HG03439 (cell line): ENCODE results near the gene ARID3C.

Experiments used
- ATAC-seq: cut with Tn5 transposase; IDR thresholded peaks from one replicate; pipeline ENCODE4 v1.9.1; 2021; ENCODE audit warnings: mild to moderate bottlenecking, moderate library complexity; ENCODE audit not compliant: unreplicated experiment

The ARID3C gene

DNA sequence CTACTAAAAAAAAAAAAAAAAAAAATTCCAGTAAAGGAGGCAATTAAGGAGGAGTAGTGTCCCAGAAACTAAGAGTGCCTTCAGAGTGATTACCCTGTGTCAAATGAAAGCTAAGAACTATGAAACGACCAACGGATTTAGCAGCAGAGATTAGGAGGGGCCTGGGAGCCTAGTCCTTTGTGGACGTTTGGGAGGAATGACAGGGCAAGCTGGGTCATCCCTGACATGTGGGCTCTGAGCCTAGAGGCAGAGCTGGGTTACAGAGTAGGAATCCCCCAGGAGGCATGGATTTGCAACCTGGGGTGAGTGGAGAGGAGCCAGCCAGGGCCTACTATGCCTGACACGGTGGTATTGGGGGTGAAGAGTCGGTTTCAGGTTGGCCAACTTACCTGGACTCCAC is 4.3 kb upstream of the ARID3C start:
- no peak for ATAC-seq

DNA sequence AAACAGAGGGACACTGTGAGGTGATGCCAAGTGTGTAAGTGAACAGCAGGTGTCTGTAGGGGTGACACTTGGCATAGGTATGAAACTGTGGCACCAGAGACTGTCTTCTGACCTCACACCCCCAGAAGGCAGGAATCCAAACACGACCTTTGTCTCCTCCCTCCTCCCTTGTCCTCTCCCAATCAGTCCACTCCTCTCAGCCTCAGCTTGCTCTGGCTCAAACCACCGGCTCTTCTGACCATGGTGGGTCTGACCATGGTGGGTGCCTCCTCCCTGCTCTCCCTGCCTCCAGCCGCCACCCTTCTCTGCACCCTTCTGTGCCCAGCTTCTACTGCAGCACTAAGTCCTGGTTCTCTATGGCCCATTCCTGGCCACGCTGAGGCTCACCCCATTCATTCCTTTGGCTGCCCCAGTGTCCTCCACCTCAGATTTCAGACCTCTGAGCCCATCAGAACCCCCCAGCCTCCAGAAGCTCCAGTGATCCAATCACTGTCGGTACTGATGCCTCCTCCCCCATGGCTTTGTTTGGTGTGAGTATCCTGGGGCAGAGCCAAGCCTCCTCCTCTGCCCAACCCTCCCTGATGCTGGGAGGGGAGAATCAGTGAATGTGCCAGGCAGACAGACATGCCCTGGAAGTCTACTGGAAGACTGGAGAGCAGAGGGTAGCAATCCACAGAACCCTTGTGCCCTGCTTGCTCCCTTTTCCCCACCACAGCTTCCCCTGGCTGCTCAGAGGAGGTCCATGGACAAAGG is 1.7 kb upstream of the ARID3C start:
- no peak for ATAC-seq

DNA sequence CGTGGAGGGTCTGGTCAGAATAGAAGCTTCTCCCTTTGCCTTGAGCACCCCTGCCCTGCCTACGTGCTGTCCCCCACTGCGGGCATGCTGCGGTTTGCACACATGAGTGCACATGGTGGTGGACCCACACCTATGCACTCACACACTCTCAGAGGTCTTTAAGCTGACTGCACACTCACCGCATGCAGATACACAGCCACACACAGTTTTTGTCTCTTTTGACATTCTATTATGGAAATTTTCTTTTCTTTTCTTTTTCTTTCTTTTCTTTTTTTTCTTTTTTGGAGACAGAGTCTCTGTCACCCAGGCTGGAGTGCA is 584 bp upstream of the ARID3C start:
- ATAC-seq: no peak

DNA sequence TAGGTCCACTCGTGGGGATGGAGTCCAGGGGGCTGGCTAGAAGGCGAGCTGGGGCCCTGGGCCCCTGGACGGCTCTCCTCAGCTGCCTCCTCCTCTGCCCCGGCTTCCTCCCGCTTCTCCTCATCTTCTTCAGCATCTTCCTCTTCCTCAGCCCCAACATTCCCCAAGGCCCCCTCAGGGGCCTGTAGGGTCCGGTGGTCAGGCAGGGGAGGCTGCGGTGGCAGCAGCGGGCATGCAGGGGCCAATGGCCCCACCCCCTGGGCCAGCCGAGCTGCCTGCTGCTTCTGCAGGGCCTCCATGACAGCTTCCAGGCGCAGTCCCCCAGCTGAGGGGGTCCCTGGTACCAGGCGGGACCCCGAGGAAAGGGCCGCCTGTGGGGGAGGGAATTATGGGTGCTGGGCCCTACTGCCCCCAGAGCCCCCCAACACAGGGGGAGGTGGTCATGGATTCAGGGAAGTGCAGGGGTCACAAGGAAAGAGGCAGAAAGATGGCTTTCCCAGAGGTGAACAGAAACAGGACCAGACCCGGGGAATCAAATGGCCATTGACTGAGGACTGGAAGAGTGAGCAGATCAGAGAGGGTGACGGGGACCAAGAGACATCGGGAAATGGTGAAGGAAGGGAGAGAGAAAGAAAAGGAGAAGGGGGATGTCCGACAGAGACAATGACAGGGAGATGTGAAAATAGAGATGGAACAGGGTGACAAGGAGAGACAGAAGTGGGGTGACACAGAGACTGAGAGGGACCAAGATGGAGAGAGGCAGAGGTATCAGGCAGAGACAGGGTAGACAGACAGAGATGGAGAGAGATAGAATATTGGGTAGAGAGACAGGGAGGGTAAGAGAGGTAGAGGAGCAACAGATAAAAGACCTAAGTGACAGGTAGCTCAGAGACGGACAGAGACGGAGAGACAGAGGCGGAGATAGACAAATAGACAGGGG is 880 bp downstream of the ARID3C start:
- no peak for ATAC-seq

DNA sequence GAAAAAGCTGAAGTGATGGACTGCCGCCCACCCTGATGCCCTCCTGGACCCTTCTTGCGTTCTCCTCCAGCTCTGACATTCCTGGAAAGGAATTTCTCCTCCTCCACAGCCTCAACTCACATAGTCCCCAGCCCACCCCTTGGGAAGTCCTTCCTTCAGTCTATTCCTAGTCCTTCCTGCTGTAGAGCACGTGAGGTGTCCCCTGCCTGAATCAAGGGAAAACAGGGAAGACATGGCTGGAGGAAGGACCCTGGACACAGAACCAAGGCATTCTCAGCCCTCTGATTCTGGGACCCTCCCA is 3.7 kb downstream of the ARID3C start:
- no peak for ATAC-seq

DNA sequence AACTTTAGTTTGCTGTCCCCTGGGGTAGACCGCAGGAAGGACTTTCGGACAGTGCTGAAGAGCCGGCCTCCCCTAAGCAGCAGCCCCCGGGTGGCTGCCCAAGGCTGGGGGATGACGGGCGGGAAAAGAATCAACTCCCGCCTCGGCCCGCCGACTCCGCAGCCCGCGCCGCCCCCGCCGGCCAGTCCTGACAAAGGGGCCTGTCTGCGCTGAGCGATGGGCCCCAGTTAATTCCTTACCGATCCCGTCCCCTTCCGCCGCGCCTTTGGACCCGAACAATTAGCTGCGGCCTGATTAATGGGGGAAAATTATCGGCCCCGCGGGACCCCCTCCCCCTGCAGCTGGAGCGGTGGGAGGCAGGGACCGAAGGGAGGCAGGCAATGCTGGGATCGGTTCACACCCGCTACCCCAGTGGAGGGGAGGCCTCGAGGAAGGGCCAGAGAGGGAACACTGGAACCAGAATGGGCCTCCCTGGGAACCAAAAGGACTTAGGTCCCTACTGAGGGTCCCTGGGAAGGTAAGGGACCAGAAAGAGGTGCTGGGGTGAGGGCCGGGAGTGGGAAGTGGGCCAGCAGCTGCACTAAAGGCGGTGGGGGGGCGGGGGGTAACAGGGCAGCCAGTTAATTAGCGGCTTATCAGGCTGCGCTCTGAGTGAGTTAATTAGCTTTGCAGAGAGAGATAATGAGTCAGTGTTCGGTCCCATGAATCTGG is 4.2 kb downstream of the ARID3C start:
- ATAC-seq: no peak

DNA sequence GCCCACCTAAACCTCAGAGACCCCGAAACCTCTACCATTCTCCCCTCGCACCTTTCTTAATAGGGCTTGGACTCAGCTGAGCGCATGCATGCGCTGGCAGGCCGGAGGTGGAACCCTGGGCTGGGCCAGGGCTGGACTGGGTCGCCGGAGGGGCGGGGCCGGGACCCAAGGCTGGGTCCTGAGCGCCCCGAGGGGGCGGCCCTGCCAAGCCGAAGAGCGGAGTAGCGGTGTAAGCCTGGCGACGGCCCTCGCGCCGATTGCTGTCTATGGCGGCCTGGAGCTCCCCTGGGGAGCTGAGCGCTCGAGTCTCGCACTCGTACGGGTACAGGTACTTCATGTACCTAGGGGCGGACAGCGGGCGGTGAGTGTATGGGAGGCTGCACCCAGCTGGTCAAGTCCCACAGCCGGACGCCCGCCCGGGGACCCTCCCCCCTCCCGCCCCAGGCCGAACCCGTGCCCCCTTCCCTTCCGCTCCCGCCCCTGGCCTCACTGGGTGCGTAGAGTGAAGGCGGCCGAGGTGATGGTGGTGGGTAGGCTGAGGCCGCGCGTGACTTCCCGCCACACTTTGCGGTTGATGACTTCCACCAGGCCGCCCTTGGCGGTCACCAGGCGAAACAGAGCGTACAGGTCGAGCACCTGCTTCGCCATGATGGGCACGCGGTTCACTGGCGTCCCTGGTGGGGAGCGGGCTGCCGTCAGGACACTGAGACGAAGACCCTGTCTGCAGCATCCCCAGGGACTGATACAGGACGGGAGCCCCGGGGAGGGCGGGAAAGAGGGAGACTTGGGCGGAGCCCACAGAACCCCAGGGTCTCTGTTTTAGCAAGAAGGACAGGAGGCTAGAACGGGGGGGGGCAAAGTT is 5.3 kb downstream of the ARID3C start:
- no peak for ATAC-seq

DNA sequence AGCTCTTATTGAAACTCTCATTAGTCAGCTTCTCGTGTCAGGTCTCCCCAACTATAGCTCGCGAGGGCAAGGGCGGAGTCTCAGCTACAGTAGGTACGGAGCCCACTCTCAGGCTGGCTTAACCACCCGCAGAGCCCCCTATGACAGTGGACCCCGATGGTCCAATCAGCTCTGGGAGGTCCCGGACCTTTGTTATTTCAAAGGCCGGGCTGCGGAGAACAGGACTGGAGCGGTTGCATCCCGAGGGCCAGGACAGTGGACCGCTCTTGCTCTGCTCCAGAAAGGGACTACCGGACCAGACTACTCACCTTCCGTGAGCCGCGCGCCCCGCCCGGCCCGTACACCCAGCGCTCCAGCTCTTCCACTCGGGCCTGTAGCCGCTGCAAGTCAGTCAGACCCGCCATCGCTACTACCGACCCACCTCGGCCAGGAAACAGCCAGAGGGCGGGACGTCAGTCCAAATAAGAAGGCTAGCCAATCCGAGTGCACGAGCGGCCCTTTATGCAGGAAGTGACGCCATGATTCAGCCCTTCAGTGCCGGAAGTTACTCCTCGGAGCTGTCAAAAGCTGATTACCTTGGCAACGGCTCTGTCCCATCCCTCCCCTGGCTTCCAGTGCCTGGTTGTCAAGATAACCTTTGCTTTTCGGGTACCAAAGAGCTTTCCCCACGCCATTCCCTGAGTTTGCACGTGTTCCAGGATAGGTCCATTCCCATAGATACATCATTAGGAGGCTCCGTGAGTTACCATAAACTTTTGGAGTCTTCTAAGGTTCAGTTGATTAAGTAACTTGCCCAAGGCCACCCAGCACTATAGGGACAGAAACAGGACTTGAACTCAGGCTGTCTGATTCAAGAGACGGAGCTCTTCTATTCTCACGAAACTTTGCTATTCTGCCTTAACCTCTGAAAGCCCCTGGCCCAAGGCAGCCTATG is 8.5 kb downstream of the ARID3C start, which contains the start of gene DCTN3:
Gene DCTN3, minus strand, starts transcription at position 435 of the 934 bp plus-strand sequence. Its CDS starts 31 bp downstream, at position 404.
- ATAC-seq: peak; percentile 97

DNA sequence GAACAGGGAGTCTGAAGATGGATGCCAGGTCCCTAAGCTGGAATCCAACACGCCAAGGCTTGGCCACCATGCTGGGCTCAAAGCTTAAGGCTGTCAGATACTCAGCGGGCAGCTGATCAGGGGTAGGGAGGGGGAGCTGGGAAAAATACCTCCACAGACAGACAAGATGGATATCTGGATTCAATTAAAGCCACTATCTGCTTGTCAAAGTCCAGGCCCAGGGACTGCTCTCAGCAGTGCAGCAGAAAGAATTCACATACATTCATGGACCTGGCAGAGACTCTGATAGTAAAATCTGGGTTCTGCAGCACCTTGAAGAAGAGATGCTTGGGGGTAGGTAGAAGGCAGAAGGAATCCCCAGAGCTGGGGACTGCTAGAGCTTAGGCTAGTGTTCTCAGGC is 13.7 kb downstream of the ARID3C start:
- no peak for ATAC-seq

DNA sequence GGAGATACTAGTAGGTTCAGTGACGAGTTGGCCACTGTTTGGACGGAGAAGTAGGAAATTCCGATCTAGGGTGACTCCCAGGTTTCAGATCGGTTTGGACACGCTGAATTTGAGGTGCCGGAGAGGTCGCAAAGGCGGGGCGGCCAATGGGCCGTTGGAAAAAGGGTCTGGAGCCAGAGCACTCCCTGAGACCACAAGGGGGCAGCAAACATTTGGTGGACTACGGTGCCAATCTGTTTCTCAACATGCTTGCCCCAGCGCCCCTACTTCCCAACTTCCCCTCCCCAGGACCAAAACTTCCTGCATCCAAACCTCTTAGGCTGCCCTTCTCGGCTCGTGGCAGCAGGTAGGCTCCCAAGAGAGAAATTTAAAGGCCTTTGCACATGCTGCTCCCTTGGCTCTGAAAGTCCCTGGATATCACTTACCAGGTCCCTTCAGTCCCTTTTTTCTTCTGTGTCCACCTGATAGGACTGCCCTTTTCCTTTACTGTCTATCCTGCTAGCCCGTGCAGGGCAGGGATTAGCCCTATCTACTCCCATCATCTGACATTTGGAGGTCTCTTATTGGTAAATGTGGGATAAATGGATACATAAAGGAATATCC is 16.0 kb downstream of the ARID3C start:
- no peak for ATAC-seq

DNA sequence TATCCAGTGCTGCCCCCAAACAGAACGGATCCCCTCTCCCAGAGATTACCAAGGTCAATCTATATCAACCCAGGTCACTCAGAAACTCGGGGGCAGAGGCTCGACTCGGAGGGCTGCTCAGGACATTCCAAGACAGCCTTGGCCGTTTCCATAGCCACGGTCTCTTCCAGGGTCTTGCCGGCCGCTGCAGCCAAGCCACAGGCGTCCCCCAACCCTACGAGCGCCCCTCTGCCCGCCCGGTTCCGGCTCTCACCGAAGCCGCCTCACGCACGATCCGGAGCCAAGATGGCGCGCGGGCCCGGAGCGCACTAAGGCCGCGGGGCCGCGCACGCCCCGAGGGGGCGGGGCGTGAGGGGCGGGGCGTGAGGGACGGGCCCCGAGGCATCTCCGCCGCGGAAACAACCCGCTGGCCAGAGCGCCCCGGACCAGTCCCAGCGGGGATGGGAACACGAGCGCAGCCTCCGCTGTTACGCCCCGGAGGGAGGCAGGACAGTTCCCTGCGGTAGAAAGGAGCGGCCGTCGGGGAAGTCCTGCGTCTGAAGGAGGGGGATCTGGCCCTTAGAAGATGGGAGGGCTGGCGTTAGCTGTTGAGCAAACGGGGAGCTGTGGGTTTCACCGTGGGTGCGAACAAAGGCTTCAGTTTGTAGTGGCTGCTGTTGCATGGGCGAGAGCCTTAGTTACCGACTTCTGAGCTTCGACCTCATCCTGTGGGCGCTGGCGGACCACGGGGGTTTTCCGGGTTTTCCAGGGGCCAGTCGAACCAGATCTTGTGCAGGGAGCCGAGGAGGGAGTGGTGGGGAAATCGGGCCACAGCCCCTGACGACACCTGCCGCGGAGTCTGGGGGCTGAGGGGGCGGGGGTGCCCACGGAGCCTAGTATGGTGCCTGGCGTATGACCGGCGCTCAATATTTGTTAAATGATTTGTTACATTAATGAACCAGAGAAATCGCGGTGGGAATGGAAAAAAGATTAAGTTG is 16.8 kb downstream of the ARID3C start, which contains the start of gene RPP25L:
Gene RPP25L, minus strand, starts transcription at position 287 of the 977 bp plus-strand sequence. CDS start 801 bp downstream, outside the sequence.
- peak; percentile 80 for ATAC-seq

DNA sequence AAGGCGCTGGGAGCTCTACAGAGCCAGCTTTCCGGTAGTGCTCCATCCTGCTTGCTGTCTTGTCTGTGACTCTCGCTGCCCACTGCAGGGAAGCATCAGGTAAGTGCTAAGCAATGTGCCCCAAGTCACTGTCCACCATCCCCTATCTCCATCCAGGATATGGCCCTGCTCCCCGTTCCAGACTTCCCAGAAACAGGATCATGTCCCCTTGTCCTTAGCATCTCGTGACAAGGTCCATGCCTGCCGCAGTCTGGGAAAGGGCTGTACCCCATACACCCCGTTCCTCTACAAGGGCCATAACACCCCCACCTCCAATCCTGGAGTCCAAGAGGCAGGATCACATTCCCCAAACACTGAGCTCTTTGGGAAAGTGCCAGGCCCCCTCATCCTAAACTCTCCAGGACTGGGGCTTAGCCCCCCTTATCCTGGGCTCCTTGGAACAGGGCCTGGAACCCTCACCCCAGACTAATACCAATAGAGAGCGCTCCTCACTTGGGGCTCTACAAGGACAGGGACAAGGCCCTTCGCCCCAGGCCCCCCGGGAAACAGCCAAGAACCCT is 17.5 kb downstream of the ARID3C start:
- no peak for ATAC-seq

DNA sequence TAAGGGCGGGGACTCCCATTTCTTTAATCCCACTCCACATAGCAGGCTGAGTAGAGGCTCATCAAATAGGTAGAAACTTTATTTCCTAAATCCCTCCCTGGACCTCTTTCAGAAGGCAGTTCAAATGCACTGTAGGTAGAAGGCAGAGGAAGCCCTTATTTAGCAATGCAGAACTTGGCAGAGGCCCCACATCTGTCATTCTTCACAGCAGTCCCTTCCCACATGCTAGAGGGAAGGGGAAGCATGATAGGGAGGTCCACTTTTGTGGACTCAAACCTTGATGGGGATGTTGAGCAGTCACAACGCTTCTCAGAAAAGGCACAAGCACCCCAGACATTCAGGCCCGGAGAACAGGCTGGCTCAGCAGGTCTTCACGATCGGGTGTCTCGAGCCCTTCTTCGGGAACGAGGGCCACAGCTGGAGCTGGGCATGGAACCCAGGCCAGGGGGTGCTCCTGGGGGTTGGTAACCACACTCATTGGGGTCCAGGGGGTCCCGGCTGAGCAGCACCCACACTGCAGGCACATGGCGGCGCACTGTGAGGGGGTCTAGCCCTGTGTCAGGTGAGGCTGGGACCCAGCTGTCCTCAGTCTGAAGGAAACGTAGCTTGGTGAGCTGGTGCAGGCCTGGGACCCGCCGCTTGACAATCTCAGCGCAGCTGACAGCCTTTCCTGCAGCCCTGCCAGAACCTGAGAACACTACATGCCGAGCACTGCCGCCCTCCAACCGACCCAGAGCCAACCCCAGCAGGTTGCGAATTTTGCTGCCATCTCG is 18.2 kb downstream of the ARID3C start:
- ATAC-seq: no peak

DNA sequence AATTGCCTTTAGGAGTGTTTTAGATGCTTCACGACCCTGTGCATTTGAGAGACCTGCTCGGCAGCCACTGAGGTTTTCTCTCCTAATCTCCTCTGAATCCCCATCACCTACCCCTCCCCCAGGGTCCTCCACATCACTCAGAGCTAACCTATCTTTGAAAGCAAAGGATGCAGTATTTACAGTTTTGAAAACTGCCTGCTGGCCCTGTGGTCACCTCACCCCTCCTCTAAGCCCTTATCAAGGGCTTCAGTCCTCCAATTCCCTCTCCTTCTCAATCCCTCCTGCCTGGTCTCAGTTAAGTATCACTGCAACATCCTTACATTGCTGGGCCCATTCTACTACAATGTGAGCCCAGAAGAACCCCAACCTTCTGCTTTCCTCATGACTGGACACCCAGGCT is 21.5 kb downstream of the ARID3C start:
- no peak for ATAC-seq

DNA sequence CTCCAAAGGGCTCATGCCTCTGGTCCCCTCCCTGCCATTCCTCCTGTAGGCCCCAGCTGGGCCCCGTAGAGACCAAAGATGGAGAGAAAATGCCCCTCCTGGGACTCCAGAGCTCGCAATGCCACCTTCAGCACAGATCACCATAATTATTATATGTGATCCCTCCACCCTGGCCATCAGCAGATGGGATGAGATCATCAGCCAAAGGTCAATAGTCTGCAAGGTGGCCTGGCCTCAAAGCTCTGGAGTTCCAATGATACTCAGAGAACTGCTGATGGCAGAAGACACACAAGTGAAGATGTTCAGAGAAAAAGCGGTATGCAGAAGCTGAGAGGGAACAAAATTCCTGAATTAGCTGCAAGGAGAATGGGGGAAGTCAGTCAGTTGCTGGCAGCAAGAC is 22.0 kb downstream of the ARID3C start:
- ATAC-seq: no peak

DNA sequence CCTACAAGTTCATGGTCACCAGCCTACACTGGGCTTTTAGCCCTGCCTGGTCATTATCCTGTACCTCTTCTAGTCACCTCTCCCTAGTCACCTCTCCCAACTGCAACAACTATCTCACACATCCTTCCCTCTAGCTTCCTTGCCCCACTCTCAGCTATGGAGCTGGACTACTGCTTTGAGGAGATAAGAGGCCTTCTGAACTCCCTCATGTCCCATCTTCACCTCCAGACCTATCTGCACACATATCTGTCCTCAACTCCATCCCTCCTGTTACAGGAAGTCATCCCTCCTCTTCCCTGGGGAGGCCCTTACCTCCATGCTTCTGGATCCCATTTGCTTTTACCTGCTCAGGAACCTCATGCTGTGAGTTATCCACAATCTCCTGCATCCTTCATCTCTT is 22.7 kb downstream of the ARID3C start:
- ATAC-seq: no peak
